Measurements from ENCODE around the gene CLDND2.

The CLDND2 gene

GRCh38 chr19:51338563-51339312, 30.1 kb downstream of the CLDND2 start:
- ATAC-seq (ENCODE audit: low read depth) (peak; percentile 70), DNase-seq (ENCODE audit: low spot score in 2 of 2) (peak; percentile 86 to 92)
- Mint-ChIP-seq H3K36me3 (peaks cover 2% of the 10 kb centered on the region), H3K27ac (peak overlapping the region; percentile 53), H3K4me1 (peaks cover 24% of the 10 kb centered on the region), H3K4me3 (peak overlapping the region; percentile 98), H3K27me3 (no peaks in the 10 kb centered on the region), H3K9me3 (no peaks in the 10 kb centered on the region)

GRCh38 chr19:51337861-51338562, 30.8 kb downstream of the CLDND2 start:
- H3K9me3 Mint-ChIP-seq = no peaks in the 10 kb centered on the region
- H3K36me3 Mint-ChIP-seq = peaks cover 2% of the 10 kb centered on the region
- no peak overlapping the region for H3K27ac Mint-ChIP-seq
- DNase-seq (ENCODE audit: low spot score in 2 of 2) (no peak), ATAC-seq (ENCODE audit: low read depth) (no peak)
- peaks cover 22% of the 10 kb centered on the region for H3K4me1 Mint-ChIP-seq
- no peaks in the 10 kb centered on the region for H3K27me3 Mint-ChIP-seq
- peak overlapping the region; percentile 98 for H3K4me3 Mint-ChIP-seq

- Mint-ChIP-seq H3K4me3 (no peak overlapping the region), H3K36me3 (peaks cover 2% of the 10 kb centered on the region), H3K4me1 (peaks cover 15% of the 10 kb centered on the region), H3K27ac (no peak overlapping the region), H3K27me3 (no peaks in the 10 kb centered on the region), H3K9me3 (no peaks in the 10 kb centered on the region)
- no peak for ATAC-seq (ENCODE audit: low read depth)
- no peak for DNase-seq (ENCODE audit: low spot score in 2 of 2)
Observed at GRCh38 chr19:51337141-51337860, 31.5 kb downstream of the CLDND2 start.

GRCh38 chr19:51333836-51334460, 34.9 kb downstream of the CLDND2 start:
- no peak overlapping the region for H3K27ac Mint-ChIP-seq
- H3K4me1 Mint-ChIP-seq = peaks cover 6% of the 10 kb centered on the region
- peaks cover 6% of the 10 kb centered on the region for H3K27me3 Mint-ChIP-seq
- DNase-seq (ENCODE audit: low spot score in 2 of 2) (no peak), ATAC-seq (ENCODE audit: low read depth) (no peak)
- no peak overlapping the region for H3K4me3 Mint-ChIP-seq
- no peaks in the 10 kb centered on the region for H3K9me3 Mint-ChIP-seq
- H3K36me3 Mint-ChIP-seq = peaks cover 14% of the 10 kb centered on the region

GRCh38 chr19:51331716-51332115, 37.1 kb downstream of the CLDND2 start:
- DNase-seq (ENCODE audit: low spot score in 2 of 2) (no peak), ATAC-seq (ENCODE audit: low read depth) (no peak)
- peaks cover 14% of the 10 kb centered on the region for H3K36me3 Mint-ChIP-seq
- H3K27ac Mint-ChIP-seq = no peak overlapping the region
- H3K4me3 Mint-ChIP-seq = no peak overlapping the region
- H3K27me3 Mint-ChIP-seq = peaks cover 11% of the 10 kb centered on the region
- H3K4me1 Mint-ChIP-seq = peaks cover 6% of the 10 kb centered on the region
- no peaks in the 10 kb centered on the region for H3K9me3 Mint-ChIP-seq

GRCh38 chr19:51331193-51331592, 37.6 kb downstream of the CLDND2 start:
- peaks cover 6% of the 10 kb centered on the region for H3K4me1 Mint-ChIP-seq
- no peaks in the 10 kb centered on the region for H3K9me3 Mint-ChIP-seq
- DNase-seq (ENCODE audit: low spot score in 2 of 2) = no peak
- H3K27me3 Mint-ChIP-seq = peaks cover 13% of the 10 kb centered on the region
- ATAC-seq (ENCODE audit: low read depth) = no peak
- H3K27ac Mint-ChIP-seq = no peak overlapping the region
- no peak overlapping the region for H3K4me3 Mint-ChIP-seq
- H3K36me3 Mint-ChIP-seq = peaks cover 12% of the 10 kb centered on the region

- Mint-ChIP-seq H3K9me3 (no peaks in the 10 kb centered on the region), H3K27ac (no peak overlapping the region), H3K4me1 (peaks cover 6% of the 10 kb centered on the region), H3K27me3 (peaks cover 20% of the 10 kb centered on the region), H3K36me3 (peaks cover 12% of the 10 kb centered on the region), H3K4me3 (no peak overlapping the region)
- DNase-seq (ENCODE audit: low spot score in 2 of 2) = no peak
- no peak for ATAC-seq (ENCODE audit: low read depth)
Observed at GRCh38 chr19:51330366-51330765, 38.4 kb downstream of the CLDND2 start.

GRCh38 chr19:51329411-51329810, 39.4 kb downstream of the CLDND2 start:
- H3K27me3 Mint-ChIP-seq = peaks cover 22% of the 10 kb centered on the region
- H3K4me3 Mint-ChIP-seq = no peak overlapping the region
- H3K4me1 Mint-ChIP-seq = peaks cover 6% of the 10 kb centered on the region
- no peak for DNase-seq (ENCODE audit: low spot score in 2 of 2)
- ATAC-seq (ENCODE audit: low read depth) = no peak
- H3K9me3 Mint-ChIP-seq = no peaks in the 10 kb centered on the region
- H3K27ac Mint-ChIP-seq = no peak overlapping the region
- peaks cover 12% of the 10 kb centered on the region for H3K36me3 Mint-ChIP-seq

- Mint-ChIP-seq H3K36me3 (peaks cover 12% of the 10 kb centered on the region), H3K4me3 (peak overlapping the region; percentile 46), H3K27ac (peak overlapping the region; percentile 43), H3K4me1 (peaks cover 6% of the 10 kb centered on the region), H3K27me3 (peaks cover 38% of the 10 kb centered on the region), H3K9me3 (no peaks in the 10 kb centered on the region)
- no peak for DNase-seq (ENCODE audit: low spot score in 2 of 2)
- peak; percentile 65 for ATAC-seq (ENCODE audit: low read depth)
Observed at GRCh38 chr19:51327066-51328001, 41.5 kb downstream of the CLDND2 start.

GRCh38 chr19:51326216-51327065, 42.4 kb downstream of the CLDND2 start:
- DNase-seq (ENCODE audit: low spot score in 2 of 2) (no peak), ATAC-seq (ENCODE audit: low read depth) (no peak)
- peaks cover 7% of the 10 kb centered on the region for H3K36me3 Mint-ChIP-seq
- peaks cover 38% of the 10 kb centered on the region for H3K27me3 Mint-ChIP-seq
- H3K4me1 Mint-ChIP-seq = peaks cover 6% of the 10 kb centered on the region
- H3K27ac Mint-ChIP-seq = no peak overlapping the region
- no peak overlapping the region for H3K4me3 Mint-ChIP-seq
- H3K9me3 Mint-ChIP-seq = peaks cover under 1% of the 10 kb centered on the region

GRCh38 chr19:51325161-51325976, 43.4 kb downstream of the CLDND2 start:
- ATAC-seq (ENCODE audit: low read depth) (peak; percentile 75), DNase-seq (ENCODE audit: low spot score in 2 of 2) (no peak)
- Mint-ChIP-seq H3K27me3 (peaks cover 45% of the 10 kb centered on the region), H3K4me3 (no peak overlapping the region), H3K4me1 (peaks cover 6% of the 10 kb centered on the region), H3K9me3 (peaks cover 3% of the 10 kb centered on the region), H3K27ac (no peak overlapping the region), H3K36me3 (peaks cover 2% of the 10 kb centered on the region)

GRCh38 chr19:51324167-51324481, 44.7 kb downstream of the CLDND2 start:
- peaks cover 45% of the 10 kb centered on the region for H3K27me3 Mint-ChIP-seq
- no peak overlapping the region for H3K4me3 Mint-ChIP-seq
- no peak for DNase-seq (ENCODE audit: low spot score in 2 of 2)

More at GRCh38 chr19:51324167-51324481, 44.7 kb downstream of the CLDND2 start:
- Mint-ChIP-seq H3K4me1 (peaks cover 3% of the 10 kb centered on the region), H3K9me3 (peaks cover 3% of the 10 kb centered on the region), H3K36me3 (no peaks in the 10 kb centered on the region), H3K27ac (no peak overlapping the region)
- no peak for ATAC-seq (ENCODE audit: low read depth)

Measured in memory B cell (primary cell).